Right kidney (tissue), 1 donor: ENCODE measurements around the gene PRKN.

Source experiments
- DNase-seq: peaks from one replicate; pipeline ENCODE4 v3.0.0-alpha.2; 2016

Gene PRKN

GRCh38 chr6:162178666-162179065 lies 548.9 kb downstream of the PRKN start:
- no peak for DNase-seq

- no peak for DNase-seq
These were observed 549.3 kb downstream of the PRKN start for GRCh38 chr6:162178266-162178665.

GRCh38 chr6:162177746-162178145 lies 549.8 kb downstream of the PRKN start:
- peak; percentile 16 for DNase-seq

- DNase-seq = no peak
These were observed 554.1 kb downstream of the PRKN start for GRCh38 chr6:162173466-162173865.

GRCh38 chr6:162165479-162165878 lies 562.1 kb downstream of the PRKN start:
- no peak for DNase-seq

GRCh38 chr6:162157167-162157870 lies 570.2 kb downstream of the PRKN start:
- no peak for DNase-seq

- no peak for DNase-seq
These were observed 571.4 kb downstream of the PRKN start for GRCh38 chr6:162156146-162156545.

- no peak for DNase-seq
These were observed 572.6 kb downstream of the PRKN start for GRCh38 chr6:162154930-162155329.

GRCh38 chr6:162154001-162154400 lies 573.6 kb downstream of the PRKN start:
- no peak for DNase-seq

- DNase-seq = no peak
These were observed 574.4 kb downstream of the PRKN start for GRCh38 chr6:162153120-162153519.

GRCh38 chr6:162151021-162151665 lies 576.4 kb downstream of the PRKN start:
- no peak for DNase-seq

- DNase-seq = no peak
These were observed 577.3 kb downstream of the PRKN start for GRCh38 chr6:162150295-162150694.

- DNase-seq = no peak
These were observed 577.8 kb downstream of the PRKN start for GRCh38 chr6:162149786-162150185.

- DNase-seq = no peak
These were observed 579.8 kb downstream of the PRKN start for GRCh38 chr6:162147805-162148204.

- no peak for DNase-seq
These were observed 580.3 kb downstream of the PRKN start for GRCh38 chr6:162147281-162147680.

GRCh38 chr6:162140251-162140852 lies 587.2 kb downstream of the PRKN start:
- no peak for DNase-seq

- no peak for DNase-seq
These were observed 601.9 kb downstream of the PRKN start for GRCh38 chr6:162125659-162126058.

GRCh38 chr6:162124710-162125435 lies 602.7 kb downstream of the PRKN start:
- no peak for DNase-seq

- DNase-seq = no peak
These were observed 603.8 kb downstream of the PRKN start for GRCh38 chr6:162123797-162124196.

GRCh38 chr6:162119341-162119740 lies 608.2 kb downstream of the PRKN start:
- DNase-seq = no peak

- DNase-seq = no peak
These were observed 608.9 kb downstream of the PRKN start for GRCh38 chr6:162118706-162119105.

- no peak for DNase-seq
These were observed 610.6 kb downstream of the PRKN start for GRCh38 chr6:162116902-162117525.
